GM21737 (cell line): Measurements from ENCODE around the gene CHN1.

Source experiments
- ATAC-seq: cut with Tn5 transposase; IDR thresholded peaks from one replicate; pipeline ENCODE4 v1.9.1; 2021; ENCODE audit warnings: mild to moderate bottlenecking, moderate library complexity; ENCODE audit not compliant: unreplicated experiment

The CHN1 gene

GRCh38 chr2:174877751-174878150, 127.4 kb downstream of the CHN1 start:
- no peak for ATAC-seq

DNA sequence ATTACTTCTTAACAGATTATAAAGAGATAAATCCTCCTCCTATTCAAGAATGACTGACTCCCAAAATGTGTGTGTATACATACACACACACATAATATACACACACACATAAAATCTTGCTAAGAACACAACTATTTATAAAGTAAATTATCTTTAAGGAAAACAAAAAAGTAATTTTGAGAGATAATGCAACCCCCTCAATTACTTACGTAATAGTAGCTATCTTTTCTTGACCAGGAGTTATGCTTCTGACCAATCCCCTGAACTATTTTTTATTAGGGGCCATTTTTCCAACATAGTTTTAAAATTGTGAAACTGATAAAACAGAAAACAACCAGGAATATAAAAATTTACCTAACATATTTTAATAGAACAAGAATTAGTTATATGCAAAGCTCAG, 127.9 kb downstream of the CHN1 start:
- ATAC-seq = no peak

- no peak for ATAC-seq
Measured at GRCh38 chr2:174874085-174874484, 131.1 kb downstream of the CHN1 start.

DNA sequence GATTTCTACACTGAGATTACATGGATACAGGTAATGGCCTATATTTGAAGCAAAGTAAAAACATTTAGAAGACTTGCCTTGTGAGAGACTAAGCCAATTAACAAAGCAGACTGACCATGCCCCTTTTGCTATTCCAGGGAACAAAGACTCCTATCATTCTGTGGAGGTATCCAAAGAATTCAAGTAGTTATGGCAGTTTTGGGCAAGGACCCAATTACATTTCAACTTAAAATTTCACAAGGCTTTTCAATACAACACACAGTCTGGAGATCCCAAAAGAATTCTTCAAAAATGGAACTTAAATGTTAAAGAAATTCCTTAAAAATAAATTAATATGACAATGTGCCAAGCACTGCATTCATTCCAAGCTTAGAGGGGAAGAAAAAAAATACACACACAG, 131.7 kb downstream of the CHN1 start:
- ATAC-seq = no peak

DNA sequence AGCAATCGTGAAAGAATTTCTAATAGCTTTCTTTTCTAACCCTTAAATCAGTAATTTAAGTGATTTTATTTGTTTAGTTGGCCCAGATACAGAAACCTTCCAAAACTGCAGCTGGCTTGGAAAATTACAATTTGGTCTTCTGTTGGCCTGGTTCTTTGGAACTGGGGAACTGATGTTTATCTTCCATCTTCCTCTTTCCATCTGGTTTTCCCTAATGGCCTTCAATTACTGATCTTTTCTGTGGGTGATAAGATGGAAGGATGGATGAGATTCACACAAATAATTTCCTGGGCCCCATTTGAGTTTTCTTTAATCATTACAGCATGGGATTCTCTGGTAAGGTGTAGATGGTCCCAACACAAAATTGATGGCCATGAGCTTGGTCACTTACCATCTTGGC, 134.4 kb downstream of the CHN1 start:
- ATAC-seq = no peak

DNA sequence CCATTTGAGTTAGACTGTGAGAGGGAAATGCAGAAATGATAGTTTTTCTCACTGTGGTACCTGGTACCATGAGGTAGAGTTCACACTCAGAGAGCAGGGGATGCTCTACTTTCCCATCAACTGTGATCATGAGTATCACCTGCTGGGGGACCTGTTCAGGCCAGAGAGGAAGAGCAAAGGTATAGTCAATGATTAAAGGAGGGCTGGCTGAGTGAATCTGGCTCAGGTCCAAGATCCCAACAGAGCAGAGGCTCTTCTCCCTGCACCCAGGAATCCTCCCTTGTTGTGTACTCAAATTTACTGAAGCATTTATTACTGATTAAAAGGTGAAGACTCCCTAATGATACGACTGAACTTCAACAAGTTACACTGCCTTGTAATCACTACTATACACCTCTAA, 136.3 kb downstream of the CHN1 start:
- ATAC-seq = no peak

GRCh38 chr2:174866421-174866820, 138.8 kb downstream of the CHN1 start:
- ATAC-seq = no peak

GRCh38 chr2:174863183-174863582, 142.0 kb downstream of the CHN1 start:
- no peak for ATAC-seq

- no peak for ATAC-seq
Measured at GRCh38 chr2:174859563-174860169, 145.5 kb downstream of the CHN1 start.

GRCh38 chr2:174858745-174859144, 146.4 kb downstream of the CHN1 start:
- no peak for ATAC-seq

- no peak for ATAC-seq
Measured at GRCh38 chr2:174856447-174856846, 148.7 kb downstream of the CHN1 start.

GRCh38 chr2:174846941-174847938, 157.9 kb downstream of the CHN1 start:
- no peak for ATAC-seq

- no peak for ATAC-seq
Measured at GRCh38 chr2:174846218-174846617, 159.0 kb downstream of the CHN1 start.

- no peak for ATAC-seq
Measured at GRCh38 chr2:174844295-174844708, 160.9 kb downstream of the CHN1 start.

DNA sequence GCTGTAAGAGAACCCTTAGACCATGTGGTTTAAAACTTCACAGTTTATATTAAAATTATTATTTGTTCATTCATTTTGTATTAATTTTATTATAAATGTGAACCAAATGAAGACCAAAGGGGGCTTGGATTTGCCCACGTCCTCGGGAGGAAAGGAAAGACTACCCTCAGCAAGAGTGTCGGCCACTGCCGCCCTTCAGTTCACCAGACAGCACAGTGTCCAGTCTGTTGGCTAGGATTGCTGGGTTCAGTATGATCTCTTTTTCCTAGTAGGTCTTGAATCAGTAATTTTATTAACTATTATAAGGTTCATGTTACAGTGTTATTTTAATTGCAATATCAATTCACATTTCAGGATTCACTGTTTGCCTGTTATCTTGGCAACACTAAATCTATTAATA, 162.7 kb downstream of the CHN1 start:
- no peak for ATAC-seq

DNA sequence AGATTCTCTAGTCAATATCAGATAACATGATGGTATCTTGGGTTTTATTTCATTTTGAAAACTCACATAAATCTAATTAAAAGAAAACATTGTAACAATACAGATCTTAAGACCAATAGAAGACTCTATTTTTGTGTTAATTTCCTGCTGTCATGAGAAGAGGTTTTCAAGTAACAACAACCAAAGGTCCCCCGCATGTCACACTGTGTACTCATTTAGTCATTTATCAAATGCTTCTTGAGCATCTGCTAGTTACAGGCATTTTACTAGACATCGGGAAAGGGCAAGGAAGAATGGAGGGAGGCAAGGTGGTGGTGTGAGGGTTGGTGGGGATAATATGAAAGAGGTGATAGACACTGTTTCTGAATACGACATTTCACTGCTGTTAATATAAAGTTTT, 163.2 kb downstream of the CHN1 start:
- no peak for ATAC-seq

GRCh38 chr2:174841350-174841749, 163.8 kb downstream of the CHN1 start:
- ATAC-seq = no peak

- ATAC-seq = no peak
Measured at GRCh38 chr2:174840436-174840835, 164.7 kb downstream of the CHN1 start.

GRCh38 chr2:174839662-174840061, 165.5 kb downstream of the CHN1 start:
- ATAC-seq = no peak

DNA sequence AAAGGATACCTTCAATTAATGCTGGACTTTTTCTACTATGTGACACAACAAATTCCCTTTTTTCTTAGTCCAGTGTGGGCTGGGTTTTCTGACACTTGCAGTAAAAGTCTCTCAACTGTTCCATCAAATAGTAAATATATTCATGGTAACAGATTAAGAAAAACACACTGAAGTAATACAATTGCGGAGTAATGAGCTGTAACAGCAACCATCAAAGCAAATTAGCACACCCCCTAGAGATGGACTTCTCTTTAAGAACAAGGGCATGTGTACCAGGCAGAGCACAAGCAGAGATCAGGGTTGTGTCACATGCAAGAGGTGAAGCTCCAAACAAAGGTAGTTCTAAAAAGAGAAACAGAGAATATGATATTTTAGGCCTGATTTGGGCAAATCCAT, 168.2 kb downstream of the CHN1 start:
- ATAC-seq = no peak

DNA sequence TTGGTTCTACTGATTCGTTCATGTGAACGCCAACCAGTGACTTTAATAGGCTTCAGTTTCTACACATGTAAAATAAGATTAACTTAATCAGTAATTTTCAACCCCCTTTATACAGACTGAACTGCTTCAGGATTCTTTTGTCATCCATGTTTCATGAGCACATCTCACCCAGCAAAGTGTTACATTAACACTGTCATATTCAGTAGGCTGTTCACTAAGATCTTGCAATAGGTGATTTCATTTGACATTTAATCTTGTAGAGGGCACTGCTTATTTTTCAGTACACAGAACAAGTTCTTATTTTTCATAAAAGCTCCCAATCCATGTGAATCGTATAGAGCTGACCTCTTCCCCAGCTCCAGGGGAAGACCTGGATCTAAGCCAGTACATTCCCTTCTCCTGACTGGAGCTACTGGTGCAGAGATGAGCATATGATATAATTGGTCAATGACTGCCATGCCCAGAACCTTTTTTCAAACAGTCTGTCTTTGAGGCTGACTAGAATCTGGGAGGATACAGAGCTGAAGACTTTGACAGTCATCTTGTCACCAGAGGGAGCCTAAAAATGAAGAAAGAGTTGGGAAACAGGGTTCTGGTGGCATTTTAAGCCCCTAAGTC, 168.7 kb downstream of the CHN1 start:
- ATAC-seq = no peak

- no peak for ATAC-seq
Measured at GRCh38 chr2:174835797-174836255, 169.4 kb downstream of the CHN1 start.
